DND-41 (cell line): ENCODE data around the gene CPEB2.

Experiments used
- ATAC-seq: fragments of 200-7000 bp; cut with Tn5 transposase; 3 replicates; pipeline ENCODE4 v1.9.1; 2021; ENCODE audit warnings: low read depth; ENCODE audit not compliant: insufficient read depth
- DNase-seq: peaks from one replicate; pipeline ENCODE4 v3.0.0-alpha.2; 2020
- H2AFZ ChIP-seq: 2 replicates; pipeline ENCODE4 v1.6.0; 2012; ENCODE audit warnings: low read depth, low read length
- H3K27ac ChIP-seq: 2 replicates; pipeline ENCODE4 v1.5.1; 2012; ENCODE audit warnings: low read length, inconsistent platforms
- H3K27me3 ChIP-seq: fragments of 200-600 bp; sonication (generic); 2 replicates; pipeline ENCODE4 v1.6.0; 2012; ENCODE audit warnings: low read length, mild to moderate bottlenecking, inconsistent platforms; ENCODE audit not compliant: insufficient read depth, poor library complexity
- H3K36me3 ChIP-seq: 2 replicates; pipeline ENCODE4 v1.5.1; 2012; ENCODE audit warnings: low read length, inconsistent platforms; ENCODE audit not compliant: insufficient read depth
- H3K4me1 ChIP-seq: 2 replicates; pipeline ENCODE4 v1.5.1; 2012; ENCODE audit warnings: mild to moderate bottlenecking, low read length; ENCODE audit not compliant: insufficient read depth
- H3K4me2 ChIP-seq: 2 replicates; pipeline ENCODE4 v1.6.0; 2012; ENCODE audit warnings: mild to moderate bottlenecking, moderate library complexity, low read length, inconsistent platforms; ENCODE audit not compliant: insufficient read depth
- H3K4me3 ChIP-seq, 2 experiments: fragments of 200-600 bp in 1 of 2; shearing (Covaris generic) in 1 of 2; 2 replicates each; pipeline ENCODE4 v1.5.1; 2012 to 2016; ENCODE audit warnings: inconsistent platforms in 2 of 2, low read length in 2 of 2, mild to moderate bottlenecking in 2 of 2, low read depth in 1 of 2, moderate library complexity in 1 of 2
- H3K79me2 ChIP-seq: 2 replicates; pipeline ENCODE4 v1.6.0; 2012; ENCODE audit warnings: low read length, inconsistent platforms; ENCODE audit not compliant: insufficient read depth
- H3K9ac ChIP-seq: 2 replicates; pipeline ENCODE4 v1.6.0; 2012; ENCODE audit warnings: low read depth, mild to moderate bottlenecking, inconsistent platforms, low read length, moderate library complexity
- H3K9me3 ChIP-seq: 2 replicates; pipeline ENCODE4 v1.5.1; 2012; ENCODE audit warnings: low read length, moderate library complexity, mild to moderate bottlenecking, inconsistent platforms; ENCODE audit not compliant: insufficient read depth, severe bottlenecking
- H4K20me1 ChIP-seq: 2 replicates; pipeline ENCODE4 v1.6.0; 2012; ENCODE audit warnings: low read length; ENCODE audit not compliant: insufficient read depth
- EZH2 ChIP-seq: IDR thresholded peaks from 3 replicates; pipeline ENCODE4 v1.6.1; 2012; ENCODE audit warnings: borderline replicate concordance, low read depth, mild to moderate bottlenecking, moderate library complexity, low read length, inconsistent platforms; ENCODE audit not compliant: severe bottlenecking
- TF ChIP-seq, protein P1 (sequence below): IDR thresholded peaks from 2 replicates; pipeline ENCODE4 v1.5.1; 2012; ENCODE audit warnings: borderline replicate concordance, low read length, moderate library complexity, mild to moderate bottlenecking; ENCODE audit not compliant: poor library complexity, severe bottlenecking; ENCODE audit errors: extremely low read depth

Gene CPEB2

DNA sequence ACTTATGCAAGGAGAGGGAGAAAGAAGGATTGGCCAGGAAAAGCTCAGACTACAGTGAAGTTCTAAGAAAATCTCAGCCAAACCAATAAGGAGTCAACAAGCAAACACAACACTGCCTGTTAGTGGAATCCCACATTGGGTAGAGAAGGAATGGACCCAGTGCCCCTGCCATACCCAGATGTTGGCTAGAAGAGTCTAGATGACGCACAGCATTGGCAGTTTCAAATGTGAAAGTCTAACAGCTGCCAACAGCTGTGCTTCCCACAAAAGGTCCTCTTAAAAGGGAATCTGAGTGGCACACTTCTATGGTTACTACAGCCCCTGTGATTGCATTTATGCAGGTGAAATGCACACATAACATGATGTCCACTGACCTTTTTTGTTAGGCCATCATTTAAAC lies 37.2 kb upstream of the CPEB2 start:
- Histone ChIP-seq H3K4me3 (no peak overlapping the region), H3K4me2 (no peak overlapping the region), H4K20me1 (no peaks in the 10 kb centered on the region), H3K27ac (no peak overlapping the region), H3K9ac (no peak overlapping the region), H2AFZ (no peak overlapping the region), H3K4me1 (no peaks in the 10 kb centered on the region), H3K36me3 (no peaks in the 10 kb centered on the region), H3K79me2 (no peaks in the 10 kb centered on the region), H3K27me3 (peaks cover 7% of the 10 kb centered on the region), H3K9me3 (no peaks in the 10 kb centered on the region)
- DNase-seq (no peak), ATAC-seq (no peak)
- TF ChIP-seq, protein P1, sequence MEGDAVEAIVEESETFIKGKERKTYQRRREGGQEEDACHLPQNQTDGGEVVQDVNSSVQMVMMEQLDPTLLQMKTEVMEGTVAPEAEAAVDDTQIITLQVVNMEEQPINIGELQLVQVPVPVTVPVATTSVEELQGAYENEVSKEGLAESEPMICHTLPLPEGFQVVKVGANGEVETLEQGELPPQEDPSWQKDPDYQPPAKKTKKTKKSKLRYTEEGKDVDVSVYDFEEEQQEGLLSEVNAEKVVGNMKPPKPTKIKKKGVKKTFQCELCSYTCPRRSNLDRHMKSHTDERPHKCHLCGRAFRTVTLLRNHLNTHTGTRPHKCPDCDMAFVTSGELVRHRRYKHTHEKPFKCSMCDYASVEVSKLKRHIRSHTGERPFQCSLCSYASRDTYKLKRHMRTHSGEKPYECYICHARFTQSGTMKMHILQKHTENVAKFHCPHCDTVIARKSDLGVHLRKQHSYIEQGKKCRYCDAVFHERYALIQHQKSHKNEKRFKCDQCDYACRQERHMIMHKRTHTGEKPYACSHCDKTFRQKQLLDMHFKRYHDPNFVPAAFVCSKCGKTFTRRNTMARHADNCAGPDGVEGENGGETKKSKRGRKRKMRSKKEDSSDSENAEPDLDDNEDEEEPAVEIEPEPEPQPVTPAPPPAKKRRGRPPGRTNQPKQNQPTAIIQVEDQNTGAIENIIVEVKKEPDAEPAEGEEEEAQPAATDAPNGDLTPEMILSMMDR = no peak
- TF ChIP-seq EZH2 = no peak

DNA sequence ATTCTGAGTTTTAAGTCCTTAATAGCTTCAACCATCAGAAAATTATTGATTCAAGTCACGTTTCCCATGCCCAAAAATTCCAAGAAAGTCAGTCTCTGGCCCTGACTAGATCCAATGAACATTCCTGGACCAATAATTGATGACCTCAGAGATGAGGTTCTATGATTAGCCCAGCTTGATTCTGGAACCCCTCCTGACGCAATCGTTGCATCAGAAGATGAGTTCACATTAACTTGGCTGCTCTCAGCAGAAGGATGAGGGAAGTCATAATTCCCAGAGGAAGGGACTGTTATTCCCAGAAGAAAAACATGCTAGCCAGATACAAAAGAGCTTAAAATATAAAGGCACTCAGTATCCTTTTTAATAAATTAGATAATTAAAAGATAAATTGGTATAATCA lies 34.3 kb upstream of the CPEB2 start:
- no peak overlapping the region for H2AFZ ChIP-seq
- H3K4me2 ChIP-seq = no peak overlapping the region
- no peaks in the 10 kb centered on the region for H3K79me2 ChIP-seq
- no peak overlapping the region for H3K9ac ChIP-seq
- no peaks in the 10 kb centered on the region for H3K36me3 ChIP-seq
- no peaks in the 10 kb centered on the region for H4K20me1 ChIP-seq
- DNase-seq (no peak), ATAC-seq (no peak)
- peaks cover 7% of the 10 kb centered on the region for H3K27me3 ChIP-seq
- no peak overlapping the region for H3K27ac ChIP-seq
- no peak overlapping the region for H3K4me3 ChIP-seq
- H3K9me3 ChIP-seq = no peaks in the 10 kb centered on the region
- TF ChIP-seq EZH2 = no peak
- H3K4me1 ChIP-seq = no peaks in the 10 kb centered on the region

DNA sequence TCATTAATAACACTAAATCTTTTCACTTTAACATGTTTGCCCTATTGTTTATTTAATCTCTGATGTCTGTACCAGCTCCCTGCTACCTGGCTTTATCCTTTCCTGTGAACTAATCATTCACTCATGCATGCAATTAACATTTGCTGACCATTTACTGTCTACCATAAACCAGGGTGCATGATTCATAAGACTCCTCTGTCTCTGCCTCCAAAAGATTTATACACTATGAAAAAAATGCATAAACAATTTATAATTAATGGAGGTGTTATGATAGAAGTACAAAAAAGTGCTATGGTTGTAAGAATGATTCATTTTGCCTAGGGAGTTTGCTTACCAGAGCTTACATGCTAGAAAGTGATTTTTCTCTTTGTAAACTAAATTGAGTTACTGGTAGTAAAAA lies 24.5 kb upstream of the CPEB2 start:
- H3K9me3 ChIP-seq = no peaks in the 10 kb centered on the region
- no peak overlapping the region for H2AFZ ChIP-seq
- no peaks in the 10 kb centered on the region for H3K36me3 ChIP-seq
- no peak overlapping the region for H3K4me2 ChIP-seq
- no peaks in the 10 kb centered on the region for H3K79me2 ChIP-seq
- no peaks in the 10 kb centered on the region for H4K20me1 ChIP-seq
- H3K4me3 ChIP-seq = no peak overlapping the region
- H3K4me1 ChIP-seq = no peaks in the 10 kb centered on the region
- no peak for TF ChIP-seq EZH2
- TF ChIP-seq, protein P1 = no peak
- ATAC-seq (no peak), DNase-seq (no peak)
- no peak overlapping the region for H3K27ac ChIP-seq
- no peaks in the 10 kb centered on the region for H3K27me3 ChIP-seq
- no peak overlapping the region for H3K9ac ChIP-seq

DNA sequence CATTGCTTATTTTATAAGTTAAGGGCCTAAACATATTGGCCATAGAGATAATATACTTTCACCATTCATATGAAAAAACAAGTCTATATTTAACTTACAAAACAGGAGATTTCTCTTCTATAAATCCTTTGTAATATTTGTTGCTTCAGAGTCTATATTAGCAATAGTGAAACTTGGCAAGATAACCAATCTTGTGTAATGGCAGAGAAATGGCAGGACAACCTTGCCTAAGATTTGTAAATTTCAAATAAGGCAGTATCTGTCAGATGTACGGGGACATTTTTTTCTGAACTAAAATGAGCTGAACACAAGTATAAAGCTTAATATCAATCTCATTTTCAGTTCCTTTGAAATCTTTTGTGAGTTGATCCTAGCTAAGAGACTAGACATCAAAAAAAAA lies 17.8 kb upstream of the CPEB2 start:
- no peak overlapping the region for H3K27ac ChIP-seq
- H3K4me1 ChIP-seq = no peaks in the 10 kb centered on the region
- H3K36me3 ChIP-seq = no peaks in the 10 kb centered on the region
- H3K79me2 ChIP-seq = no peaks in the 10 kb centered on the region
- peaks cover 10% of the 10 kb centered on the region for H3K27me3 ChIP-seq
- no peak overlapping the region for H3K9ac ChIP-seq
- TF ChIP-seq EZH2 = no peak
- TF ChIP-seq, protein P1 = no peak
- H4K20me1 ChIP-seq = no peaks in the 10 kb centered on the region
- no peak overlapping the region for H3K4me2 ChIP-seq
- no peak for ATAC-seq
- H2AFZ ChIP-seq = no peak overlapping the region
- DNase-seq = no peak
- H3K9me3 ChIP-seq = no peaks in the 10 kb centered on the region
- H3K4me3 ChIP-seq = no peak overlapping the region
